ENCODE measurements around the gene KDR.

DNA sequence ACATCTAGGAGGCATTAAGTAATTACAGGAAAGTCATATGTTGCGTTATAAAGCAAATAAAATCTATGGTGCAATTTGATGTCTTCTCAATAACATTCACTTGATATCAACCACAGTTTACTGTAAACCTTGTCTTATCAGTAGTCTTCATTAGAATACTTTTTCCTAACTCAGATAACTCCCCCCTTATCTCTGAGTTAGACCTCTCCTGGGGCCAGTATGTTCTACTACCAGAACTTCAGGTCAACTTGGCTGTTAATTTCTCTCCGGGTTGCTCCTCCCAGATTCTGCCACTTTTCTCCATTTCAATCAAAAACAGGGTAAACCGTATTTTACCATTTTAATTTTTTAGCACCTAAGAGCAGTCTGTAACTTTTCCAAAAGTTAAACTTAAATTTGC, 50.0 kb downstream of the KDR start:
- no peak for TF ChIP-seq CTCF (IDR thresholded peaks at IDR 0.05)
- TF ChIP-seq POLR2A (IDR thresholded peaks at IDR 0.05) = no peak
